ENCODE measurements around the gene CCDC27. TPM values are rescaled to one million over a fixed set of nuclear protein-coding genes. Genes with fewer than 3 reads are reported as not detected.

CCDC27 gene
- total RNA-seq, 6 donors from 2014 or later: not detected

DNA sequence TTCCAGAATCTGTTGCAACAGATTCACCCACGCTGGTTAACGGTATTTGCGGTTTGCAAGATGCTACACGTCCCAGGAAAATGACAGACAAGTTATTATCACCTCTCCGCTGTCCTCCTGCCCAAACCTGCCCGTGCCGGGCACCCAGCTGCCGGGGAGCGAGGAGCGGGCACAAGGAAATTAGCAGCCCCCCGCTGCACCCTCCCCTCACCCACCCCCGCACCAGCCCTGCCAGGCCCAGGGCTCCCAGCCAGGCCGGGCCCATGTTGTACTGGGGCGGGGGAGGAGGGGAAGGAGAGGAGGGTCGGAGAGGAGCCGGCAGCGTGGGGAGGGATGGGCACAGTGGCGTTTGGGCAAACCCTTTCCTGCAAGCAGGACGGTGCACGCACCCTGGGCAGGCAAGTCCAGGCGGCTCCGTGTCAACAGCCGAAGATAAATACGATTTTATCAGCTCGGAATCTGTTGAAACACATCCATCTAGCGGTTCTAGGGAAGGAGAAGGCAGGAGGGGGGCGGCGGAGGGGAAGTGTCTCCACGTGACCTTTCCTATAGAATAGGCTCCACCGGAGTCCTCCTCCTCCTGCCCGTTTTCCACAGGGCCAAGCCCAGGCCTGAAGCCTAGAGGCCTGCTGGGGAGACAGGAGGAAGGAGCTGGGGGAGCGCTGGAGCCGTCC lies 35.1 kb upstream of the CCDC27 start:
- DNase-seq: peak in 1 of 2 donors; percentile 50
- no peak for TF ChIP-seq EP300 (IDR thresholded peaks at IDR 0.05)
- H3K4me3 ChIP-seq: no peak overlapping the region

DNA sequence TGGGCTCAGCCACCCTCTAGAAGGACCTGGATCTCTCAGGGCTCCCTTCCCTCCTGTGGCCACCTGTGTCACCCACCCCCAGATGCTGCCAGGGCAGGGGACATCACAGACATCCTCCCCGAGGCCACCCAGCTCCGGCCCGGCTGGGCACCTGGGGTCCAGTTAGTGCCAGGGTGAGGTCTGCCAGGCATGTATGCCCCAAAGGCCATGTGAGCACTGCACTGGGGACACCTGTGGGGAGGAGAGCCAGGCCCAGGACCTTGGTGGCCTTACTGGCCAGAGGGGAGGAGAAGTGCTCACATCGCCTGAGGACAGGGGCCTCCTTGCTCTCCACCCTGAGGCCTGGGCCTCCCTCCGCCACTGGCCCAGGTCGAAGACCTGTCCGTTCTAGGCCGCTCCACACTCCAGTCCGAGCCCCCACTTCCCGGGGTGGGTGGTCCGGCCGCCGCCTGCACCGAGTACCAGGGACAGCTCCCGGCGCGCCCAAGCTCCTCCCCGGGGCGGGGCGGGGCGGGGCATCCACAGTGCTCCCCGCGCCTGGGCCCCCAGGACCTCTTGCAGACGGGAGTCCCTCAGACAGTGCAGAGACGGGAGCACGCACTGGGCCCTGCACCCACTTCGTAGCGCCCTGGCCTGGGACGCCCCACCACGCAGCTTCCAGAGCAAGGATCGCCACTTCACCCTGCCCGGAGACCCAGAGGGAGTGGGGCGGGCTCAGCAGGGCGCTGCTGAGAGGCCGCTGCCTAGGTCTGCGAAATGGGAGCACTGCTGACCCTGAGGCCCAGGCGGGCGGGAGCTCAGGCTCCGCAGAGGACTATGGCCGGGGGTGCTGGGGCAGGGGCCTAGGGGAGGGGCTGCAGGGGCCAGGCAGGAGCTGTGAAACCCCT lies 34.3 kb upstream of the CCDC27 start:
- Histone ChIP-seq H3K9me3 (no peaks in the 10 kb centered on the region), H3K4me1 (peaks cover 16 to 44% (median 24%) of the 10 kb centered on the region in 4 donors), H3K36me3 (no peaks in the 10 kb centered on the region), H3K4me3 (no peak overlapping the region), H3K27me3 (peaks cover 0 to 11% (median 1%) of the 10 kb centered on the region in 4 donors), H3K27ac (peak overlapping the region in 1 of 4 donors; percentile 49)
- TF ChIP-seq POLR2A (IDR thresholded peaks at IDR 0.05): no peak
- TF ChIP-seq, protein P1, sequence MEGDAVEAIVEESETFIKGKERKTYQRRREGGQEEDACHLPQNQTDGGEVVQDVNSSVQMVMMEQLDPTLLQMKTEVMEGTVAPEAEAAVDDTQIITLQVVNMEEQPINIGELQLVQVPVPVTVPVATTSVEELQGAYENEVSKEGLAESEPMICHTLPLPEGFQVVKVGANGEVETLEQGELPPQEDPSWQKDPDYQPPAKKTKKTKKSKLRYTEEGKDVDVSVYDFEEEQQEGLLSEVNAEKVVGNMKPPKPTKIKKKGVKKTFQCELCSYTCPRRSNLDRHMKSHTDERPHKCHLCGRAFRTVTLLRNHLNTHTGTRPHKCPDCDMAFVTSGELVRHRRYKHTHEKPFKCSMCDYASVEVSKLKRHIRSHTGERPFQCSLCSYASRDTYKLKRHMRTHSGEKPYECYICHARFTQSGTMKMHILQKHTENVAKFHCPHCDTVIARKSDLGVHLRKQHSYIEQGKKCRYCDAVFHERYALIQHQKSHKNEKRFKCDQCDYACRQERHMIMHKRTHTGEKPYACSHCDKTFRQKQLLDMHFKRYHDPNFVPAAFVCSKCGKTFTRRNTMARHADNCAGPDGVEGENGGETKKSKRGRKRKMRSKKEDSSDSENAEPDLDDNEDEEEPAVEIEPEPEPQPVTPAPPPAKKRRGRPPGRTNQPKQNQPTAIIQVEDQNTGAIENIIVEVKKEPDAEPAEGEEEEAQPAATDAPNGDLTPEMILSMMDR (IDR thresholded peaks at IDR 0.05): no peak
- TF ChIP-seq POLR2AphosphoS5 (IDR thresholded peaks at IDR 0.05): no peak
- no peak for TF ChIP-seq EP300 (IDR thresholded peaks at IDR 0.05)
- DNase-seq: peak in 1 of 2 donors; percentile 85
- WGBS, 2 donors: 53 to 56% methylated on average over 12 to 17 of the region's 40 CpGs
- no peak for ATAC-seq (ENCODE audit: low FRiP score in 2 of 2)

More for the DNA sequence above, 35.1 kb upstream of the CCDC27 start:
- ATAC-seq (ENCODE audit: low FRiP score in 2 of 2): no peak
- Histone ChIP-seq H3K27ac (peak overlapping the region in 1 of 4 donors; percentile 49), H3K4me1 (peaks cover 16 to 44% (median 24%) of the 10 kb centered on the region in 4 donors), H3K36me3 (no peaks in the 10 kb centered on the region), H3K9me3 (no peaks in the 10 kb centered on the region), H3K27me3 (peaks cover 0 to 11% (median 1%) of the 10 kb centered on the region in 4 donors)
- 42 to 47% methylated on average over 23 to 30 of the region's 33 CpGs for whole genome bisulfite sequencing, 2 donors

DNA sequence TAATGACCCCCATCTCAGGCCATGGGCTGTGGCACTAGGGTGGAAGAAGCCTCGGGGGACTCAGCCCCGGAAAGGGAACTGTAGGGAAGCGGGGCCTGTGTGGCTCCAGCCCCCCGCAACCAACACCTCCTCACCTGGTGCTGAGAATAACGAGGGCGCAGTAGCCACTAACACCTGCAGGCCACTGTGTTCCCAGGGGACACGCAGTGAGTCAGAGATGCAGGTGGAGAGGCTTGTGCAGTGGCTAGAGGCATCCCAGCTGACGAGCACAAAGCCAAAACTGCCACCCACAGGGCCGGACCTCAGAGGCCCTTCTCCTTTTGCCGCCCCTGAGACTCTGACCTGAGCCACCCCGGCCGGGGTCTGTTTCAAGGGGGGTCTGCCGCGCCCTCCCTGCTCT lies 33.5 kb upstream of the CCDC27 start:
- DNase-seq (no peak), ATAC-seq (ENCODE audit: low FRiP score in 2 of 2) (no peak)
- no peak overlapping the region for H3K27ac ChIP-seq
- H3K9me3 ChIP-seq: no peaks in the 10 kb centered on the region
- no peak for TF ChIP-seq POLR2A (IDR thresholded peaks at IDR 0.05)
- TF ChIP-seq EP300 (IDR thresholded peaks at IDR 0.05): no peak
- TF ChIP-seq POLR2AphosphoS5 (IDR thresholded peaks at IDR 0.05): no peak
- TF ChIP-seq, protein P1 (IDR thresholded peaks at IDR 0.05): no peak
- no peak overlapping the region for H3K4me3 ChIP-seq
- H3K27me3 ChIP-seq: peaks cover 0 to 11% (median 1%) of the 10 kb centered on the region in 4 donors
- 86% methylated on average over 14 of the region's 14 CpGs; no CpG with 5 or more reads in 1 of the 2 donors for WGBS, 2 donors
- peaks cover 16 to 44% (median 24%) of the 10 kb centered on the region in 4 donors for H3K4me1 ChIP-seq
- H3K36me3 ChIP-seq: no peaks in the 10 kb centered on the region

DNA sequence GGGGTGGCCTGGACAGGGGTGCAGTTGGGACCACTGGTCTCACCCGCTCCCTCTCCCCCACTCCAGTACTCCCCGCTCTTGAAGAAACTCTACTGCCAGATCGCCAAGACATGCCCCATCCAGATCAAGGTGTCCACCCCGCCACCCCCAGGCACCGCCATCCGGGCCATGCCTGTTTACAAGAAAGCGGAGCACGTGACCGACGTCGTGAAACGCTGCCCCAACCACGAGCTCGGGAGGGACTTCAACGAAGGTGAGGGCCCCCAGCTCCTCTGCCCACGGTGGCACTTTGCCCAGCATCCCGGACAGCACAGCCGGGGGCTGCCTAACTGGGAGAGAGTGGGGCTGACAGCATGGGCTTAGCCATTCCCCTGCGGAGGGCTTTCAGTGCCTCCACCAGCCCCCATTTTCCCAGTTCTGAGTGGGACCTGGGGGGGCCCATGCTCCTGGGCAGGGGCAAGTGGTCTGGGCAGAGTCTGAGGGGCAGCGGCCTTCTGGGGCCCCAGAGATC lies 30.2 kb upstream of the CCDC27 start:
- peaks cover 16 to 32% (median 20%) of the 10 kb centered on the region in 4 donors for H3K4me1 ChIP-seq
- no peak overlapping the region for H3K4me3 ChIP-seq
- ATAC-seq (ENCODE audit: low FRiP score in 2 of 2) (no peak), DNase-seq (peak in 1 of 2 donors; percentile 71)
- H3K36me3 ChIP-seq: no peaks in the 10 kb centered on the region
- 73 to 84% methylated on average over 7 to 20 of the region's 20 CpGs for WGBS, 2 donors
- no peak overlapping the region for H3K27ac ChIP-seq
- peaks cover 0 to 5% (median 1%) of the 10 kb centered on the region in 4 donors for H3K27me3 ChIP-seq
- TF ChIP-seq EP300 (IDR thresholded peaks at IDR 0.05) (no peak), POLR2AphosphoS5 (IDR thresholded peaks at IDR 0.05) (no peak), POLR2A (IDR thresholded peaks at IDR 0.05) (no peak)
- TF ChIP-seq, protein P1 (IDR thresholded peaks at IDR 0.05): no peak
- H3K9me3 ChIP-seq: no peaks in the 10 kb centered on the region

DNA sequence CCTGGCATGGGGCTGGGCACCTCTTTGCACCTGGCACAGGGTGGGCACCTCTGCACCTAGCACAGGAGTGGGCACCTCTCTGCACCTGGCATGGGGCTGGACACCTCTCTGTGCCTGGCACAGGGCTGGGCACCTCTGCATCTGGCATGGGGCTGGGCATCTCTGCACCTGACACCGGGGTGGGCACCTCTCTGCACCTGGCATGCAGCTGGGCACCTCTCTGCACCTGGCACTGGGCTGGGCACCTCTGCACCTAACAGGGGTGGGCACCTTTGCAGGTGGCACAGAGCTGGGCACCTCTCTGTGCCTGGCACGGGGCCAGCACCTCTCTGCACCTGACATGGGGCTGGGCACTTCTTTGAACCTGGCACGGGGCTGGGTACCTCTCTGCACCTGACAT lies 29.4 kb upstream of the CCDC27 start:
- DNase-seq: peak in 1 of 2 donors; percentile 67
- TF ChIP-seq EP300 (IDR thresholded peaks at IDR 0.05) (no peak), POLR2AphosphoS5 (IDR thresholded peaks at IDR 0.05) (no peak), POLR2A (IDR thresholded peaks at IDR 0.05) (no peak)
- TF ChIP-seq, protein P1 (IDR thresholded peaks at IDR 0.05): no peak
- 67 to 82% methylated on average over 2 to 3 of the region's 3 CpGs for WGBS, 2 donors
- no peaks in the 10 kb centered on the region for H3K9me3 ChIP-seq
- no peak overlapping the region for H3K4me3 ChIP-seq
- no peak for ATAC-seq (ENCODE audit: low FRiP score in 2 of 2)
- peaks cover 8 to 24% (median 15%) of the 10 kb centered on the region in 4 donors for H3K4me1 ChIP-seq
- H3K27ac ChIP-seq: no peak overlapping the region
- H3K36me3 ChIP-seq: no peaks in the 10 kb centered on the region
- H3K27me3 ChIP-seq: peaks cover 0 to under 1% (median 0%) of the 10 kb centered on the region in 4 donors
